CD4-positive, alpha-beta T cell (primary cell): ENCODE results near the gene SPTBN4. TPM values are rescaled to one million over a fixed set of nuclear protein-coding genes. Genes with fewer than 3 reads are reported as not detected.

Experiments used
- ATAC-seq: fragments of 200-7000 bp; cut with Tn5 transposase; one replicate; pipeline ENCODE4 v1.10.0; 2022; ENCODE audit warnings: mild to moderate bottlenecking; ENCODE audit not compliant: poor library complexity
- CTCF ChIA-PET: fragments of 350-600 bp; sonication (Branson Sonifier 250); formaldehyde crosslinking; loops from one replicate; lab custom pipeline; 2021; ENCODE audit warnings: antibody characterized with exemption, inconsistent platforms; lab: Charles Lee
- POLR2A ChIA-PET: fragments of 350-600 bp; sonication (Branson Sonifier 250); formaldehyde crosslinking; loops from one replicate; lab custom pipeline; 2021; ENCODE audit warnings: antibody characterized with exemption, inconsistent platforms; lab: Charles Lee
- DNase-seq, 14 experiments: peaks; one replicate each; pipeline ENCODE4 v3.0.0-alpha.2; 2013 to 2020; ENCODE audit warnings: mixed read lengths in 2 of 14
- H3K27ac ChIP-seq, 2 donors: one replicate each; pipeline versions ENCODE4 v1.5.1 to v1.7.0; 2013; ENCODE audit warnings: low read length in 2 of 2, low read depth in 1 of 2, mild to moderate bottlenecking in 1 of 2
- H3K27me3 ChIP-seq, 2 experiments: 1 replicate in 1 of 2; 2 replicates in 1 of 2; pipeline versions ENCODE4 v1.6.1 to v1.7.0; 2013; ENCODE audit warnings: low read length in 2 of 2, control low read depth in 1 of 2, mild to moderate bottlenecking in 1 of 2, moderate library complexity in 1 of 2; ENCODE audit not compliant: insufficient read depth in 2 of 2, control insufficient read depth in 1 of 2
- H3K36me3 ChIP-seq: one replicate; pipeline ENCODE4 v1.6.1; 2013; ENCODE audit warnings: low read length, control low read depth; ENCODE audit not compliant: insufficient read depth
- H3K4me1 ChIP-seq: one replicate; pipeline ENCODE4 v1.6.1; 2013; ENCODE audit warnings: low read length, control low read depth; ENCODE audit not compliant: insufficient read depth
- H3K4me3 ChIP-seq: one replicate; pipeline ENCODE4 v1.5.1; 2013; ENCODE audit warnings: mild to moderate bottlenecking, low read length, moderate library complexity
- H3K9me3 ChIP-seq, 2 experiments: 1 replicate in 1 of 2; 2 replicates in 1 of 2; pipeline versions ENCODE4 v1.6.1 to v1.7.0; 2013; ENCODE audit warnings: low read length in 2 of 2, mild to moderate bottlenecking in 2 of 2, control low read depth in 1 of 2, moderate library complexity in 1 of 2; ENCODE audit not compliant: control insufficient read depth in 1 of 2, insufficient read depth in 1 of 2
- H3K27ac Mint-ChIP-seq: one replicate; pipeline ENCODE4 v1.8.0; 2020; ENCODE audit warnings: mixed read lengths
- H3K27me3 Mint-ChIP-seq: one replicate; pipeline ENCODE4 v1.8.0; 2021; ENCODE audit warnings: mixed read lengths
- H3K36me3 Mint-ChIP-seq: one replicate; pipeline ENCODE4 v1.8.0; 2021; ENCODE audit warnings: low read depth, mixed read lengths
- H3K4me1 Mint-ChIP-seq: one replicate; pipeline ENCODE4 v1.8.0; 2021; ENCODE audit warnings: low read depth, mixed read lengths
- H3K4me3 Mint-ChIP-seq: one replicate; pipeline ENCODE4 v1.8.0; 2020; ENCODE audit warnings: mild to moderate bottlenecking, mixed read lengths
- H3K9me3 Mint-ChIP-seq: one replicate; pipeline ENCODE4 v1.8.0; 2020; ENCODE audit warnings: mixed read lengths
- CTCF ChIP-seq: fragments of 200-600 bp; IDR thresholded peaks from one replicate; pipeline ENCODE4 v1.8.0; 2022; ENCODE audit warnings: antibody characterized with exemption, mild to moderate bottlenecking
- intact Hi-C, 2 experiments: fragments of 100-400 bp; cut with DNase I in 1 of 2; cut with micrococcal nuclease in 1 of 2; formaldehyde crosslinking; loops; one replicate each; pipeline versions ENCODE4 v1.15.1 to v1.9.0; 2023 to 2025; cut with DNase I, micrococcal nuclease
- total RNA-seq, 174 experiments: library from RNA in 2 of 174; stranded (reverse) in 2 of 174; gene quantifications; one replicate each; pipeline ENCODE4 v1.2.3 and lab custom pipeline; 2021 to 2026

SPTBN4 gene
- total RNA-seq, 2 experiments from 2014 or later, result 0.59 to 0.88 TPM

DNA sequence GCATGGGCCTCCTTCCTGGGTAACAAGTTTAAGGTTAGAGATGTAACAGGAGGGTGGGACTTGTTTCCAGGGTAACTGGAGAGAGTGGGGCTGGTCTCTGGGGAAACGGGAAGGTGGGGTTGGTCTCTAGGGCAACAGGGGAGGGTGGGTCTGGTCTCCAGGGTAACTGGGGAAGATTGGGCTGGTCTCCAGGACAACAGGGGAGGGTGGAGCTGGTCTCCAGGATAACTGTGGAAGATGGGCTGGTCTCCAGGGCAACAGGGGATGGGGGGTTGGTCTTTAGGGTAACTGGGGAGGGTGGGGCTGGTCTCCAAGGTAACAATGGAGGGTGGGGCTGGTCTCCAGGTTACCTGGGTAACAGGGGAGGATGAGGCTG, 36.5 kb downstream of the SPTBN4 start:
- Histone ChIP-seq H3K27ac (no peak overlapping the region), H3K27me3 (peaks cover 0 to 2% of the 10 kb centered on the region in 2 experiments), H3K9me3 (no peaks in the 10 kb centered on the region), H3K36me3 (no peaks in the 10 kb centered on the region), H3K4me1 (no peaks in the 10 kb centered on the region), H3K4me3 (no peak overlapping the region)
- ChIA-PET CTCF (no interaction called here), POLR2A (no interaction called here)
- Mint-ChIP-seq H3K9me3 (no peaks in the 10 kb centered on the region), H3K27me3 (peaks cover 29% of the 10 kb centered on the region), H3K27ac (no peak overlapping the region), H3K36me3 (no peaks in the 10 kb centered on the region), H3K4me3 (no peak overlapping the region), H3K4me1 (no peaks in the 10 kb centered on the region)
- DNase-seq (no peak), ATAC-seq (no peak)
- intact Hi-C loops, result no loop called here
- no peak for TF ChIP-seq CTCF

- H3K27me3 Mint-ChIP-seq, result peaks cover 43% of the 10 kb centered on the region
- no peaks in the 10 kb centered on the region for H3K4me1 ChIP-seq
- H3K27ac Mint-ChIP-seq, result no peak overlapping the region
- no peaks in the 10 kb centered on the region for H3K9me3 Mint-ChIP-seq
- H3K4me3 Mint-ChIP-seq, result no peak overlapping the region
- H3K4me3 ChIP-seq, result no peak overlapping the region
- CTCF ChIA-PET, result no interaction called here
- DNase-seq (no peak), ATAC-seq (no peak)
- no peaks in the 10 kb centered on the region for H3K4me1 Mint-ChIP-seq
- no peak overlapping the region for H3K27ac ChIP-seq
- intact Hi-C loops, result no loop called here
- H3K36me3 ChIP-seq, result no peaks in the 10 kb centered on the region
- peaks cover 7 to 12% of the 10 kb centered on the region in 2 experiments for H3K27me3 ChIP-seq
- no peaks in the 10 kb centered on the region for H3K9me3 ChIP-seq
- POLR2A ChIA-PET, result no interaction called here
- H3K36me3 Mint-ChIP-seq, result no peaks in the 10 kb centered on the region
- TF ChIP-seq CTCF, result no peak
Observed at GRCh38 chr19:40506099-40506498, 39.3 kb downstream of the SPTBN4 start.

DNA sequence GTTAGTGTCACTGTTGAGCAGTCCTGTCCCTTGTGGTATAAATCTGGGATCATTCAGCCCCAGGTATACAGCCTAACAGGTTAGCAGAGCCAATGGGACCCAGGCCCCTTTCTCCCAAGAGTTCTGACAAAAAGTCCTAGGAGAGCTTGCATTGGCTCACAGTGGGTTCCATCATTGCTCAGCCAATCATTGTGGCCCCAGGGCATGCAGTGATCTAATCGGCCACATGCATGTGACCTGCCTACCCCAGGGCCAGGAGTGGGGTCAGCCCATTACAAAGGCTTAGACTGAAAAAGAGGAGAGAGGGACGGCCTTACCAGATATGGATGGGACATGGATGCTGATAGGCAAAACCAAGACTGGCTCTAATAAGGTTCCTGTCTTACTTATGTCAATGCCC, 41.1 kb downstream of the SPTBN4 start:
- no peak overlapping the region for H3K27ac Mint-ChIP-seq
- Histone ChIP-seq H3K27ac (no peak overlapping the region), H3K27me3 (peaks cover 21 to 22% of the 10 kb centered on the region in 2 experiments), H3K4me3 (no peak overlapping the region), H3K9me3 (no peaks in the 10 kb centered on the region), H3K36me3 (no peaks in the 10 kb centered on the region), H3K4me1 (peaks cover 4% of the 10 kb centered on the region)
- H3K9me3 Mint-ChIP-seq, result no peaks in the 10 kb centered on the region
- H3K4me1 Mint-ChIP-seq, result peaks cover 5% of the 10 kb centered on the region
- ChIA-PET CTCF (no interaction called here), POLR2A (no interaction called here)
- no peak for ATAC-seq
- H3K36me3 Mint-ChIP-seq, result no peaks in the 10 kb centered on the region
- intact Hi-C loops, result no loop called here
- peaks cover 50% of the 10 kb centered on the region for H3K27me3 Mint-ChIP-seq
- no peak overlapping the region for H3K4me3 Mint-ChIP-seq
- no peak for TF ChIP-seq CTCF
- no peak for DNase-seq
